GM18909 (cell line): ENCODE data around the gene BNIP3.

ENCODE experiments used
- ATAC-seq: cut with Tn5 transposase; IDR thresholded peaks from one replicate; pipeline ENCODE4 v1.9.1; 2021; ENCODE audit warnings: mild to moderate bottlenecking; ENCODE audit not compliant: unreplicated experiment, poor library complexity

BNIP3 gene

DNA sequence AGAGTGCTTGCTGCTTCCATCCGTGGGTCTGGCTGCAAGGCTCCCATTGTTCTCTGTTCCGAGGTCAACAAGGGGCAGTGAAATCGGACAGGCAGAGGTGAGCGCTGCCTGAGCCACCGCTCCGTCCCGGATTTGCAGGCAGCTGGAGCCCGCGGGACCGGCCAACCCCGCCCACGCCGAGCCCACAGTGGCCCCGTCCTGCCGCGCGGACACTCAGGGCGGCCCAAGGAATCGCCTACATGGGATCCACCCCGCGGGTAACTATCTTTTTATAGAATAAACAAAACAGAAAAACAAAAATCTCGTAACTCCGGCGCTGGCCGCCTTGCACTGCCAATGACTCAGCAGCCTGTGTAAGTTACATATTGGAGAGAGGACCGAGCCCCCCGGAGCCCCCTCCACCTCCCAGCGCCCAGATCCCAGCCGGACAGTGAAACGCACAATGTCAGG is 1.9 kb downstream of the BNIP3 start:
- no peak for ATAC-seq

DNA sequence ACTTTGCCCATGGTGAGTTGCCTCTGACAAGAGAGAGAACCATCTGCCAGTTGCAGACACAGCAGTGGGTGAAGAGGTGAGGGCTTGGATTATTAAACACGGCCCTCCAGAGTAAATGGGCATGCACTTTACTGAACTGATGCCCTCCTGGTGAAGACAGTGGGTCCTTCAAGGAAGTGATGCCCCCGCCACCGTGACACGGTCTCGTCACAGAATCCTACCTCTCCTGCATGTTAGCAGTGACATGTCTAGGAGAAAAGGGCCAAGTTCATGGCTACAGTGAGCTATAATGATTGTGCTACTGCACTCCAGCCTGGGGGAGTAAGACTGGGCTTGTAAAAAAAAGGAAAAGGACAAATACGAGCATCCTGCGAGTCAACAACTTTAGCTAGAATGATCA is 2.4 kb downstream of the BNIP3 start:
- no peak for ATAC-seq

DNA sequence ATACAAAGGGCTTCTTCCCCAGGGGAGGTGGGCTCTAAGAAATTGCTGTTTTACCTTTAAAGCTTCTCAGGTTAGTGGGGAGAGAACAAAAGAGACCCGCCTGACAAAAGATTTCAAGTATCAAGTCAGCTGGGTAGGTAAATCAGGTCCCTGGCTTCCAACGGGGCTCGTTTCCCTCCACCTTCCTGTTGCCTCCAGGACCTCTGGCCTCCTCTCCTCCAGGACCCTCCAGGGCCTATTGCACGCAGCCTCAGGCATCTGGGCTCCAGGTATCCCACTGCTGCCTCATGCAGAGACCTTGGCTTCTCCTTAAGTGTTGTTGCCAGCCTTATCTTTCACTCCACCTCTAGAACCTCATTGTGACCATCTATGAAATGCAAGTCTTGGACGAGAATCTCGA is 2.9 kb downstream of the BNIP3 start:
- no peak for ATAC-seq

DNA sequence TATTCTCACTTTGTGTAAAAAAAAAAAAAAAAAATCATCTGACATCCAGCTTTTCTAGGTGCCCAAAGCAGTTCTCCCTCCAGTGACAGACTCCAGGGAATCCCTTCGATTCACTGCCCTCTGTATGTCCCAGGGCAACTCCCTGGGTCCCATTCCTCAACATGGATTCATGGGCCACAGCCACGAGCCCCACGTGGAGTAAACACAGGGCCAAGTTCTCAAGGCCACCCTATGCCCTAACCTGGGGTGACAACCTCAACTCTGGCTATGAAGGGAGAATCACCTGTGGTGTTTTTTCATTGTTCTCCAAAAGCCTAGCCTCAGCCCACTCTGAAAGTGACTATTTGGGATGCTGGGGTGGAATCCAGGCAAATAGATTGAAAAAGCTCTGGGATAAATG is 3.4 kb downstream of the BNIP3 start:
- no peak for ATAC-seq

DNA sequence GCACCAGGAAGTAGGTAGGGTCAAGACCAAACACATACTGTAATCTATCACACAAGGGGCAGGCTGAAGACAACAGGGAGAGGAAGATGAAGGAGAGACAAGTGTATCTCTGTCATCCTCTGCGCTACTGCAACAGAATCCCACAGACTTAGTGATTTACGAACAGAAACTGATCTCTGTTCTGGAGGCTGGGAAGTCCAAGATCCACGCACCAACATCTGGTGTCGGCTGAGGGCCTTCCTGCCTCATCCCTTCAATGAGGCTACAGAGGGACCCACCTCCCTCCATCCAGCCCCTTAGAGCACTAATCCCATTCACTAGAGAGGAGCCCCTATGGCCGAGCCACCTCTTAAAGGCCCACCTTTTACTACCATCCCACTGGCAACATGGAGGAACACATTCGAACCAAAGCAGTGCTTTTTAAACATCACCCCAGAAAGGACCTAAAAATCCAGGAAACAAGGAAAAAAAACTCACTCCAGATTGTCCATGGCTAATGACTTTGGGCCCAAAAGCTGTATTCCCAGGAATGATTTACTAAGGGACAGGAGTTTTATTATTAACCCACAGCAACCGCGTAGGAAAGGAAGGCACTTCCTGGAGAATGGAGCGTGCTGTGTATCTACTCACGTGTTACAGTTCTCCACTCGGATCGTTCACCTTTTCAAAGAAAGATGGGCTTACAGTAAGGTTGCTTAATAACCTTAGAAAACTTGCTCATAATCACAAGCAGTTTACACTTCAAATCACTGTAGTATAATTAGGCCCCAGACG is 4.2 kb downstream of the BNIP3 start:
- ATAC-seq: no peak

DNA sequence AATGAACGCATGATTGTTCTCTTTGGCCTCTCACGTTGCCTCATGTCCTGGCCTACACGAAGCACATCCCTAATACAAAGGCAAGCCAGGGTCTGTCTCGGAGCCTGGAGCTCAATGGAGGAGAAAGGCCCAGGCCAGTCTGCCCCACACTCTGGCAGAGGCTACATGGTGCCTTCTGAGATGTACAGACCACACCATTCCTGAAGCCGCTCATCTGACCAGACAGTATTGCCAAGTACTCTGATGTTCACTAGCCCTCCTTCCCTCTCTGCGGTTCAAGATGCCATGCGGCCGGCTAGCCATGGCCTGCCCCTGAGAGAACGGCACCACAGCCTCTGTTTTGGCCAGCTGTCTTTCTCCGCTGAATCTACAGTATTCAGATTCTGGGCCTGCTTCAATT is 5.9 kb downstream of the BNIP3 start:
- no peak for ATAC-seq

DNA sequence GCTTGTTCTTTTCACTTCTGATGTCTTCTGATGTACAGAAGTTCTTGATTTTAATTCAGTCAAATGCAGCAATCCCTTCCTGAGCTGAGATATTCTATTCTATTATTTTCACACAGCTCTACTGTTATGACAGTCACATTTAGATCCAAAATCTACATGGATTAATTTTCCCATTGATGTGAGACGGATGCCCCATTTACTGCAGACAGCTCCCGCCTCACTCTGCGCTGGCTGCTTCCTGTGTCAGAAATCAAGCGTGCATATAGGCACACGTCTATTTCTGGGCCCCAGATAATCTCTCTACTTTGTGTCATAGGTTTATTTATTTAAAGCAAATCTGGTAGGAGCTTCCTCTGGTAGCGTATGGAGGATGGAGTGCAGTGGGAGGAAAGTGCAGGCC is 6.7 kb downstream of the BNIP3 start:
- ATAC-seq: no peak

DNA sequence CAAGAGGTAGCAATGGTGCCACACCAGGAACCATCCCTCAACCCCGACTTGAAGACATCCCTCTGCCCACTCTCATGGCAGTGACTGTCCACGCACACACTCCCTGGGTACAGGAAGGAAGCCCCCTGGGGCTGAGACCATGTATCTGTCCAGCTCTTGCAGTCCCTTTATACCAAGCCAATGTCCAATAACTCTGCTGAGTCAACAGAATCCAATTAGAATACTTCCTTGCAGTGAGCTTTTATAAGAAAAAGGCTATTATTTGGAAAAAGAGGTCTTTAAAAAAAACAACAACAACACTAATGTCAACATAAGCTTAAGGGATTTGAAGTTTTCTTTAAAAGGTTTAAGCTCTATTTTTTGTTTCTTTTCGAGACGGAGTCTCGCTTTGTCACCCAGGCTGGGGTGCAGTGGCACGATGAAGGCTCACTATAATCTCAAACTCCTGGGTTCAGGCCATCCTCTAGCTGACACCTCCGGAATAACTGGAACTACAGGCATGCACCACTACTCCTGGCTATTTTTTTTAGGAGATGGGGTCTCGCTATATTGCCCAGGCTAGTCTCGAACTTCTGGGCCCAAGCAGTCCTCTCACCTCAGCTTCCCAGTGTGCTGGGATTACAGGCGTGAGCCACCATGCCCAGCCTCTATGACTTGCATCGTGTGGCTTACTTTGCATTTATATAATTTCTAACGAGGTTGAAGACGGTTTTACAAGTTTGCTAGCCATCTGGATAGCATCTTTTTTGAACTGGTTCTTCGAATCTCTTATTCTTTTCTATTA is 7.5 kb downstream of the BNIP3 start:
- no peak for ATAC-seq

DNA sequence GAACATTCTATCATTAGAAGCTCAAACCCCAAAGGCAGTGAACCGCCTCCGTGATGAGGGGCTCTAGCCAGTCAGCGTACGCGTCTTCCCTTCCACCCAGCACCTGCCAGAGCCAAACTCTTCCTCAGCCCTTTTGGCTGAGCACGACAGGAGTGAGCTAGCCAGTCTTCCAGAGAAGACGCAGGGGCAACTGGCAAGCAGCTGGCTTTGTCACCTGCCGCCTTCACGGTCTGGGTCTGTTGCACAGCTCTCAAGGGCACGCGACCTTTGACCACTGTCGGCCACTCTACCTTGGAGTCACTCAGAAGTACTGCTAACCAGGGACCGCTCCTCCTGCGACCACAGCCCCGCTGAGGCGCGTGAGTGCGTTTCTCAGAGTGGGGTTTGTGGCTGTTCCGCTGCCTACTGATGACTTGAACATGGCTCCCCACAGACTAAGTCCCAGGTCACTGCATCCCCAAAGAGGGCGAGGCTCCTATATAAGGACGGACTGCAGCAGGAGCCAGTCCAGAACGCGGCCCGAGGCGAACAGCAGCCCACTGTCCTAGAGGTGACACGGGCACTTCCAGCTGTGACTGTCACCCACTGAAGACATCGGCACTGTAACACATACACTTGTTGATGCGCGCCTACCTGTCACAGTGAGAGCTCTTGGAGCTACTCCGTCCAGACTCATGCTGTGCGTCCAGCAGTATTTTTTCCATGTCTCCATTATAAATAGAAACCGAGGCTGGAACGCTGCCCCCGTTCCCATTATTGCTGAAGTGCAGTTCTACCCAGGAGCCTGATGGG is 8.4 kb downstream of the BNIP3 start:
- ATAC-seq: no peak

DNA sequence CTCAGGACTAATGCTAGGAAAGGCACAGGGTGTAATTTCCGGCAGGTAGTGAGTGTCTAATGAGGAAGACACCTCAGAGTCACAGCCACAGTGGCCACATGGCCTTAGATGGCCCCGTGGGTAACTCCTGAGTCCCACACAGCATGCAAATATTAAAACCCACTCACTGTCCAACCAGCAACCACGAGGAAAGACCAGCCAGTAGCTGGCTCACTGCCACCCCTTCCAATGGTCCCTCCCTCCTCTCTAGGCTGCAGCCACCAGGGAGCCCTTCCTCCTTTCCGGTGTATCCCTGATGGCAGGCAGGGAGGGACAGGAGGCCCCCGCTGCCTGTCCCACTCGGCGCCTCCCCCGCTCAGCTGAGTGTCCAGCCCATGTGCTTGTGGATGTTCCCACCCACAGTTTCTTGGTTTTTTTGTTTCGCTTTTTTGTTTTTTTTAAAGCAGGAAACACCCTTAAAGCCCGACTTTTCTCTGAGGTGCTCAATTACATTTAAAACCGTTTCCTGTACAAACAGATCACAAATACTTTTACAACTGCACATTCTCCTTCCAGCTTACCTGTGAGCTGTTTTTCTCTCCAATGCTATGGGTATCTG is 9.2 kb downstream of the BNIP3 start:
- no peak for ATAC-seq

DNA sequence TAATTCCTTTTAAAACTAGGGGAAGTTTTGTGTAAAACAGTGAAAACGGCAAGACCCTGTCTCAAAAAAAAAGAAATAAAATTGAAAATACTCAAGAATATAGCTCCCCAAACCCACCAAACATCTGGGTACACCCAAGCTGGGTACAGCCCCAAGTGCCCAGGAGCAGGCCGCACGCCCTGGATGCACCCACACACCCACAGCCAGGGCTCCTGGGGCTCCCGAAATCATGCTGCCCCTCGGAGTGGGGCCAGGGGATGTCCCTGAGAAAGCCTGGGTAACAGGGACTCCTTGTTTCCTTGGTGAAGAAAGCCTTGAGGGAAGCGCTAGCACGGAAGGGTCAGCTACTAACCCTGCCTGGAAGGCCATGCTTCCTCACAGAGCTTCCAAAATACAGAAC is 10.1 kb downstream of the BNIP3 start:
- no peak for ATAC-seq

DNA sequence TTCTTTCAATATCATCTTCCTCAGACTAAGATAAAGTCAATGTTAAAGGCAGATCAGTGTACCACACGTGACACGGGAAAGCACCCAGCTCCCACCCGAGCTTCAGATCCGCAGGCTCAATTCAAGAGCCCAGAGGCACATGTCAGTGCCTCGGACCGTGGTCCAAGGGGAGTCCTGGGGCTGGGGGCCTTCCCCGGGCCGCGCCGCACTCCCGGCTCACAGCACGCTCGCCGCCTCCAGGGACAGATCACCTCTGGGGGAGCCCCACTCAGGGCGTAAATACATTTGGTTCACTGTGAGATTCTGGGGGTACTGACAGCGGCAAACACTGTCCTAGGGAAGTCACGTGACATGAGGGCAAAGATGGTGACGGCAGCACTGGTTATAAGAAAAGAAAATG is 10.8 kb downstream of the BNIP3 start:
- no peak for ATAC-seq

DNA sequence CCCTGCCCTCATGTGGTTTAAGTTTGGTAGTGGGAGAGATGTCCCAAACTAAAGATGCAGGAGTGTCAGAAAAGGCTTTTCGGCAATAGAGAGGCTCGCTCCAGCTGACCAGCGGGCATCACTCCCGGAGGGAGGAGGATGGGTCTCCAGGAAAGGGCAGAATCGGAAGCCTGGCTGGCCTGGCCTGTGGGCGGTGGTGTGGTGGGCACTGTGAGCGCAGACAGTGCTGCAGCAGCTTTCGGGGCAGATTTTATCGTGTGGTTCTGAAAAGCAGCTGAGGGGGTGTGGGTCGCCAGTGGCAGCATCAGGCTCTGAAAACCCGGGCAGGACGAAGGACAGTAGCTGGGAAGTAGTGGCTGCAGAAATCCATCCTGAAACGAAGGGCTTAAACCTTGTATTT is 12.8 kb downstream of the BNIP3 start:
- no peak for ATAC-seq

DNA sequence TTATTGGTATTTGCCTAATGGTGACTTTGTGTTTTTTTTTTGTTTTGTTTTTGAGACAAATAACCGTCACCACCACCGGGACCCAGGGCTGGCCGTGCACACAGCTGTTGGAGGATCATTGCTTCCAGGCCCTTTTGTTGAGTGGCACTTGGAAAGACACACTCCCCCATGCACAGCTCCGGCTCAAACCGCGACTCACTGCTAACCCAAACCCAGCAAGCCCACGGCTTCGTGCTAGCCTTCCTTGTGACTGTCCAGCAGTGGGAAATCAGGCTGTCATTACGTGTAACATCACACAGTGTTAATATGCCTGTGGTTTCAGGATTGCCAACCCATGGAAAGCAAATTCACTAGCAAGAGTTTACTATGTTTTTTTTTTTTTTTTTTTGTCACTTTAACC is 17.4 kb downstream of the BNIP3 start:
- ATAC-seq: no peak

DNA sequence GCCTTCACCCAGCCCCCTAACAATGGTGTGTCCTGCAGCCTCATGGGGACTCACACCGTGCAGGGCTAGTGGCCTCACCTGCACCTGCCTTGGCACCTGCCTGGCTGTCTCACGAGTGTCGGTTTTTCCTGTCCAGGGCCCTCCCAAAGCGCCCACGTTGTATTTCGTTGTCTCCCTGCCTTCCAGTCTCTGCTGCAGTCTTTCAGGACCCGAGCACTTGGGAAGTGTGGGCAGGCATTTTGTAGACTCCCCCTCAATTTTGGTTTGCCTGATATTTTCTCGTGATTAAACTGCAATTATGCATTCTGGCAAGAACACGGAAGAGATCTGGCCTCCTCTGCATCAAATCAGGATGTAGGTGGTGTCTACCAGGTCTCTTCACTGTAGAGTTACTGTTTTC is 17.9 kb downstream of the BNIP3 start:
- ATAC-seq: no peak

DNA sequence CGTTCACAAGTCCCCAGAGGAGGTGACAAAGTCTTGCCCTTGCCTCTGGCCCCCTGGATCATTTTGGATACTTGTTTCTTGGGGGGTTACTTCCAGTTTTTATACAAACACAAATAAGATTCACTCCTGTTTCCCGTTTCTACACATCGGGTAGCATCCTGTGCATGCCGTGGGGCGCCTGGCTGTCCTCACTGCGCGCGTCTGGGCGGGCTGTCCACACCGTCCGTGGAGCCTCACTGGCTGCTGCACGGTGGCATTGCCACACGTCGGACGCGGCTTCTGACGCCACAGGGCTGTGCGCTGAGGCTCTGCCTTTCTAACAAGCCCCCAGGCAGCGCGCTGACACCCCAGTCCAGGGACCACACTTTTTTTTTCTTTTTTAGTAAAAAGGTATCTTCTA is 18.4 kb downstream of the BNIP3 start:
- ATAC-seq: no peak

DNA sequence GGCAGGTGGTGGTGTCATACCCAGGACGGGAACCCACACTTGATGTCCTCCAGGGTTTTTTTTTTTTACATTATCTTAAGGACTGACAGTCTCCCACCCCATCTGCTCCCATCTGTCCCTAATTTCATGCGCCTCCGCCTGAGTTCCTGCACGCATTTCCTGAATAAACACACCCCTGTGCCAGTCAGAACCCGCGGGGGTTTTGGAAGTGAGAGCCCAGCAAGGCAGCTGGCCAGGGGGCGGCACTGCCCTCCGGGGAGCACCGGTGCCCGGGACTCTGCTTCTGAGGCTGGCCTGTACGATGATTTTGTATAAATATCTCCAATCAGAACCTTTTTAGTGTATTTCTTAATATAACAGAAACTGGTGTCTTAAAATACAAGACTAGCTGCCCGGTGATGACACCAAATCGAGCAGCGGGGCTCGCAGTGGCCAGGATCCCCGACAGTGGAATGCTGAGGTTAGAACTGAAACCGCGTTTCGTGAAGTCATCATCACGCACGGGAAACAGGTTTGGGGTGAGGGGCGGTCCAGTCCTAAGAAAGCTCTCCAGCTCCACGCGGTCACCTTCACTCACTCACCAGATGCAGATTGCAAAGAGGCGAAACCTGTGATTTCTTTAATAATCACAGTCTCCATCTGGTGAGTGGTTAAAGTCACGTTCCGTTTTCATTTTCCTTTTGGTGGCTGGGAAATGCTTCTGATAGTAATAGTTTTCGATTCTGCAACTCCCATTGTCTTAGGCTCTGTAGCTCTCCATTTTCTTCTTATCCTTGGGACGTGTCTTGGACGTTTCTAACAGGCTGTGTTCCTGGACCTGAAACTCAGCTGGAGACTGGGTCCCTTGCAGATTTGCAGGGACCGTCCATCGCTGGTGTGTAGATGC is 19.7 kb downstream of the BNIP3 start:
- ATAC-seq: no peak

DNA sequence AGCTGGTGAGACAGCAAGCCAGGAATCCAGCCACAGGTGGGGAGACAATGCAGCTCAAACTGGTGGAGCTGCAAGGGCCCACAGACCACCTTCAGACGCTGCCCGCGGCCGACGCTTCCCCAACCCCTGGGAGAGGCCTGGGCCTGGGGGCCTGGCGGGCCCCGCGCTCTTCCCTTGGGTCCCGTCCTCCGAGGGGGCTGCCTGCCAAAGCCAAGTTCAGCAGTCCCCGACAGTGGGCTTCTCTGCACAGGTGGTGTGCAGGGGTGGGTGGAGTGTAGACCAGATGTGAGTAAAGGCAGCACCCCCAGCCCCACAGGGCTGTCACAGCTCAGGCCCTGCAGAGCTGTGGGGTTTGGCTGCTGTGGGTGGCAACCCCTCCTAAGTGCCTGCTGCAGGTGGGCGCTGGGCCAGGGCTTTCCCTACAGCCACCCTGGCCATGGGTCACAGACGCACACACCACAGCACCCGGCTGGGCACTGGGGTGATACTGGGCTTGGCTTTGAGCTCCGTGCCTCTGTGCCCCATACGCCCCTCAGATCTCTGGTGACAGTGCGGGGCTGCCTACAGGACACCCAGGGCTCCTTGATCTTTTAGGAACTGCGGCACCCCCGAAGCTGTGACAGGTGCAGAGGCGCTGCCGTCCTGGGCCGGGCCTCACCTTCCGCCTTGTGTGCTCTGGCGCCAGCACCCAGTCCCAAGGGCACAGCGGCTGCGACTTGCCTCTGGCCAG is 20.5 kb downstream of the BNIP3 start:
- no peak for ATAC-seq

DNA sequence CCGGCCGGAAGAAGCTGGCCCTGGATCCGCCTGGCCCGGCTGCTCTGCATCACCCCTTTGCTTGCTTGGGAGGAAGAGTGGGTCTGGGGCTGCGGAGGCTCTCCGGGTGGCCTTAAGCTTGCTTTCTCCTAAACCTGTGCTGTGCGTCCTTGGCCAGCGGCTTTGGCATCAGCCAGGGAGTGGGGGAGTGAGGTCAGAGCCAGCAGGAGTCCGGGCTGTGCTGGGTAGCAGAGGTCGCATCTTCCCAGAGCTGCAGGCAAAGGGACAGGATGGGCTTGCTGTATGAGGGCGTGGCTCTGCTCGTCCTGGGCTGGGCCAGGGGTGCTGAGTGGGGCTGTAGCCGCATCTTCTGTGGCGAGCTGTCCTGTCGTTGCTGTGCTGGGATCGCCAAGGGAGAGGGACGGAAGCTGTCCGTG is 21.1 kb downstream of the BNIP3 start:
- no peak for ATAC-seq
